HEK293 (cell line): ENCODE data around the gene CLMN.

Experiments
- HOXA7 ChIP-seq: sonication (generic); formaldehyde crosslinking; IDR thresholded peaks from 2 replicates; pipeline ENCODE4 v1.8.1; 2022; ENCODE audit warnings: missing genetic modification reagents, borderline replicate concordance
- ZBTB8A ChIP-seq: fragments of 450-650 bp; formaldehyde crosslinking; IDR thresholded peaks from 2 replicates; pipeline ENCODE4 v1.5.1; 2016; ENCODE audit warnings: missing biosample characterization, missing genetic modification characterization
- ZNF133 ChIP-seq: fragments of 450-650 bp; formaldehyde crosslinking; IDR thresholded peaks from 2 replicates; pipeline ENCODE4 v1.5.1; 2016; ENCODE audit warnings: missing biosample characterization, missing genetic modification characterization
- ZNF24 ChIP-seq: fragments of 450-650 bp; formaldehyde crosslinking; IDR thresholded peaks from 2 replicates; pipeline ENCODE4 v1.5.1; 2016; ENCODE audit warnings: missing biosample characterization, missing genetic modification characterization
- ZNF311 ChIP-seq: fragments of 450-650 bp; formaldehyde crosslinking; IDR thresholded peaks from 2 replicates; pipeline ENCODE4 v1.5.1; 2017; ENCODE audit warnings: missing biosample characterization, missing genetic modification characterization, borderline replicate concordance
- ZNF366 ChIP-seq: fragments of 450-650 bp; formaldehyde crosslinking; conservative IDR thresholded peaks from 2 replicates; pipeline ENCODE4 v1.5.1; 2016; ENCODE audit warnings: missing biosample characterization, missing genetic modification characterization
- ZNF701 ChIP-seq: fragments of 450-650 bp; formaldehyde crosslinking; IDR thresholded peaks from 2 replicates; pipeline ENCODE4 v1.5.1; 2016; ENCODE audit warnings: missing biosample characterization, missing genetic modification characterization
- ZNF76 ChIP-seq: fragments of 450-650 bp; formaldehyde crosslinking; IDR thresholded peaks from 2 replicates; pipeline ENCODE4; 2016; ENCODE audit warnings: low read depth, missing biosample characterization, missing genetic modification characterization, borderline replicate concordance
- TF ChIP-seq, protein P1 (sequence below): fragments of 450-650 bp; formaldehyde crosslinking; IDR thresholded peaks from 2 replicates; pipeline ENCODE4 v1.5.1; 2016; ENCODE audit warnings: missing biosample characterization, missing genetic modification characterization
- TF ChIP-seq, protein P2 (sequence below): fragments of 450-650 bp; formaldehyde crosslinking; IDR thresholded peaks from 2 replicates; pipeline ENCODE4 v1.5.1; 2016; ENCODE audit warnings: missing biosample characterization, missing genetic modification characterization, borderline replicate concordance
- TF ChIP-seq, protein P3 (sequence below): fragments of 450-650 bp; formaldehyde crosslinking; IDR thresholded peaks from 2 replicates; pipeline ENCODE4 v1.5.1; 2017; ENCODE audit warnings: missing biosample characterization, mild to moderate bottlenecking, missing genetic modification characterization, moderate library complexity
- TF ChIP-seq, protein P4 (sequence below): fragments of 450-650 bp; formaldehyde crosslinking; IDR thresholded peaks from 2 replicates; pipeline ENCODE4 v1.5.1; 2016; ENCODE audit warnings: missing biosample characterization, missing genetic modification characterization

DNA sequence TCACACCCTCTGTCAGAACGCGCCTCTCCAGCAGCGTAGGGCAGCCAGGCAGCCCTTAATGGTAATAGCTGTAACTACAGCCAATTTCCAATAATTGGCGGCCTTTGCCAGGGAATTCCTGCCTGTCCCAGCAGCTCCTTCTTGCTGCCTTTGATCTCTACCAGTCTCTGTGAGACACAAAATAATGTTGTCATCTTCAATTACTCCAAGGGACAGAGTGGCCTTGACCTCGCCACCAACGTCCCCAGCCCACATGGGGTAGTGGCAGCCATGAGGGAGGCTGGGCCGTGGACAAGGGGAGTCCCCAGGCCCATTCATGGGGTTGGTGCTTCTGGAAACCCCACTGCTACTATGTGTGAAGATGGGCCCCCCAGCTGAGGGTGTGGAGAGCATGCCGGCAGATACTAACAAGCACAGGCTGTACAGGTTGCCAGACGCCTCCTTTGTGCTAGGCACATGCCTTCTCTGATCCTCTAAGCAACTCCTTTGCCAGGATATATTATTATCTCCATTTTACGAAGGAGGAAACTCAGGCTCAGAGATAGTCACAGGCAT, 17.4 kb upstream of the CLMN start:
- no peak for TF ChIP-seq ZBTB8A
- TF ChIP-seq ZNF366 (tag by site-specific recombination), result no peak
- TF ChIP-seq, protein P1, sequence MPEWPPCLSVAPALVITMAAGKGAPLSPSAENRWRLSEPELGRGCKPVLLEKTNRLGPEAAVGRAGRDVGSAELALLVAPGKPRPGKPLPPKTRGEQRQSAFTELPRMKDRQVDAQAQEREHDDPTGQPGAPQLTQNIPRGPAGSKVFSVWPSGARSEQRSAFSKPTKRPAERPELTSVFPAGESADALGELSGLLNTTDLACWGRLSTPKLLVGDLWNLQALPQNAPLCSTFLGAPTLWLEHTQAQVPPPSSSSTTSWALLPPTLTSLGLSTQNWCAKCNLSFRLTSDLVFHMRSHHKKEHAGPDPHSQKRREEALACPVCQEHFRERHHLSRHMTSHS, result no peak
- TF ChIP-seq ZNF24 (tag by site-specific recombination), result no peak
- TF ChIP-seq, protein P2, sequence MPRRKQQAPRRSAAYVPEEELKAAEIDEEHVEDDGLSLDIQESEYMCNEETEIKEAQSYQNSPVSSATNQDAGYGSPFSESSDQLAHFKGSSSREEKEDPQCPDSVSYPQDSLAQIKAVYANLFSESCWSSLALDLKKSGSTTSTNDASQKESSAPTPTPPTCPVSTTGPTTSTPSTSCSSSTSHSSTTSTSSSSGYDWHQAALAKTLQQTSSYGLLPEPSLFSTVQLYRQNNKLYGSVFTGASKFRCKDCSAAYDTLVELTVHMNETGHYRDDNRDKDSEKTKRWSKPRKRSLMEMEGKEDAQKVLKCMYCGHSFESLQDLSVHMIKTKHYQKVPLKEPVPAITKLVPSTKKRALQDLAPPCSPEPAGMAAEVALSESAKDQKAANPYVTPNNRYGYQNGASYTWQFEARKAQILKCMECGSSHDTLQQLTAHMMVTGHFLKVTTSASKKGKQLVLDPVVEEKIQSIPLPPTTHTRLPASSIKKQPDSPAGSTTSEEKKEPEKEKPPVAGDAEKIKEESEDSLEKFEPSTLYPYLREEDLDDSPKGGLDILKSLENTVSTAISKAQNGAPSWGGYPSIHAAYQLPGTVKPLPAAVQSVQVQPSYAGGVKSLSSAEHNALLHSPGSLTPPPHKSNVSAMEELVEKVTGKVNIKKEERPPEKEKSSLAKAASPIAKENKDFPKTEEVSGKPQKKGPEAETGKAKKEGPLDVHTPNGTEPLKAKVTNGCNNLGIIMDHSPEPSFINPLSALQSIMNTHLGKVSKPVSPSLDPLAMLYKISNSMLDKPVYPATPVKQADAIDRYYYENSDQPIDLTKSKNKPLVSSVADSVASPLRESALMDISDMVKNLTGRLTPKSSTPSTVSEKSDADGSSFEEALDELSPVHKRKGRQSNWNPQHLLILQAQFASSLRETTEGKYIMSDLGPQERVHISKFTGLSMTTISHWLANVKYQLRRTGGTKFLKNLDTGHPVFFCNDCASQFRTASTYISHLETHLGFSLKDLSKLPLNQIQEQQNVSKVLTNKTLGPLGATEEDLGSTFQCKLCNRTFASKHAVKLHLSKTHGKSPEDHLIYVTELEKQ (tag by site-specific recombination), result no peak
- no peak for TF ChIP-seq ZNF701 (tag by site-specific recombination)
- TF ChIP-seq ZNF76 (tag by site-specific recombination), result no peak
- no peak for TF ChIP-seq HOXA7 (CRISPR knock-in tag)
- TF ChIP-seq, protein P3, sequence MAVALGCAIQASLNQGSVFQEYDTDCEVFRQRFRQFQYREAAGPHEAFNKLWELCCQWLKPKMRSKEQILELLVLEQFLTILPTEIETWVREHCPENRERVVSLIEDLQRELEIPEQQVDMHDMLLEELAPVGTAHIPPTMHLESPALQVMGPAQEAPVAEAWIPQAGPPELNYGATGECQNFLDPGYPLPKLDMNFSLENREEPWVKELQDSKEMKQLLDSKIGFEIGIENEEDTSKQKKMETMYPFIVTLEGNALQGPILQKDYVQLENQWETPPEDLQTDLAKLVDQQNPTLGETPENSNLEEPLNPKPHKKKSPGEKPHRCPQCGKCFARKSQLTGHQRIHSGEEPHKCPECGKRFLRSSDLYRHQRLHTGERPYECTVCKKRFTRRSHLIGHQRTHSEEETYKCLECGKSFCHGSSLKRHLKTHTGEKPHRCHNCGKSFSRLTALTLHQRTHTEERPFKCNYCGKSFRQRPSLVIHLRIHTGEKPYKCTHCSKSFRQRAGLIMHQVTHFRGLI, result no peak
- TF ChIP-seq, protein P4, sequence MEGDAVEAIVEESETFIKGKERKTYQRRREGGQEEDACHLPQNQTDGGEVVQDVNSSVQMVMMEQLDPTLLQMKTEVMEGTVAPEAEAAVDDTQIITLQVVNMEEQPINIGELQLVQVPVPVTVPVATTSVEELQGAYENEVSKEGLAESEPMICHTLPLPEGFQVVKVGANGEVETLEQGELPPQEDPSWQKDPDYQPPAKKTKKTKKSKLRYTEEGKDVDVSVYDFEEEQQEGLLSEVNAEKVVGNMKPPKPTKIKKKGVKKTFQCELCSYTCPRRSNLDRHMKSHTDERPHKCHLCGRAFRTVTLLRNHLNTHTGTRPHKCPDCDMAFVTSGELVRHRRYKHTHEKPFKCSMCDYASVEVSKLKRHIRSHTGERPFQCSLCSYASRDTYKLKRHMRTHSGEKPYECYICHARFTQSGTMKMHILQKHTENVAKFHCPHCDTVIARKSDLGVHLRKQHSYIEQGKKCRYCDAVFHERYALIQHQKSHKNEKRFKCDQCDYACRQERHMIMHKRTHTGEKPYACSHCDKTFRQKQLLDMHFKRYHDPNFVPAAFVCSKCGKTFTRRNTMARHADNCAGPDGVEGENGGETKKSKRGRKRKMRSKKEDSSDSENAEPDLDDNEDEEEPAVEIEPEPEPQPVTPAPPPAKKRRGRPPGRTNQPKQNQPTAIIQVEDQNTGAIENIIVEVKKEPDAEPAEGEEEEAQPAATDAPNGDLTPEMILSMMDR (tag by site-specific recombination), result no peak
- TF ChIP-seq ZNF311 (tag by site-specific recombination), result no peak
- TF ChIP-seq ZNF133, result no peak
